ENCODE data around the gene FIGNL1. TPM values are rescaled to one million over a fixed set of nuclear protein-coding genes. Genes with fewer than 3 reads are reported as not detected.

The FIGNL1 gene
- total RNA-seq, 1 donor from 2014 or later, result 26.9 TPM

GRCh38 chr7:50471970-50472369 is 21.8 kb upstream of the FIGNL1 start:
- Mint-ChIP-seq H3K4me3 (ENCODE audit: low read depth) (no peak overlapping the region), H3K9me3 (ENCODE audit: low read depth) (no peaks in the 10 kb centered on the region), H3K27ac (no peak overlapping the region), H3K36me3 (ENCODE audit: insufficient read depth) (no peaks in the 10 kb centered on the region), H3K27me3 (peaks cover 33% of the 10 kb centered on the region), H3K4me1 (ENCODE audit: low read depth) (peaks cover 17% of the 10 kb centered on the region)
- TF ChIP-seq, protein P1, sequence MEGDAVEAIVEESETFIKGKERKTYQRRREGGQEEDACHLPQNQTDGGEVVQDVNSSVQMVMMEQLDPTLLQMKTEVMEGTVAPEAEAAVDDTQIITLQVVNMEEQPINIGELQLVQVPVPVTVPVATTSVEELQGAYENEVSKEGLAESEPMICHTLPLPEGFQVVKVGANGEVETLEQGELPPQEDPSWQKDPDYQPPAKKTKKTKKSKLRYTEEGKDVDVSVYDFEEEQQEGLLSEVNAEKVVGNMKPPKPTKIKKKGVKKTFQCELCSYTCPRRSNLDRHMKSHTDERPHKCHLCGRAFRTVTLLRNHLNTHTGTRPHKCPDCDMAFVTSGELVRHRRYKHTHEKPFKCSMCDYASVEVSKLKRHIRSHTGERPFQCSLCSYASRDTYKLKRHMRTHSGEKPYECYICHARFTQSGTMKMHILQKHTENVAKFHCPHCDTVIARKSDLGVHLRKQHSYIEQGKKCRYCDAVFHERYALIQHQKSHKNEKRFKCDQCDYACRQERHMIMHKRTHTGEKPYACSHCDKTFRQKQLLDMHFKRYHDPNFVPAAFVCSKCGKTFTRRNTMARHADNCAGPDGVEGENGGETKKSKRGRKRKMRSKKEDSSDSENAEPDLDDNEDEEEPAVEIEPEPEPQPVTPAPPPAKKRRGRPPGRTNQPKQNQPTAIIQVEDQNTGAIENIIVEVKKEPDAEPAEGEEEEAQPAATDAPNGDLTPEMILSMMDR (IDR thresholded peaks at IDR 0.05; ENCODE audit: unreplicated experiment), result no peak
- no peak for DNase-seq (ENCODE audit: low spot score, unreplicated experiment)

DNA sequence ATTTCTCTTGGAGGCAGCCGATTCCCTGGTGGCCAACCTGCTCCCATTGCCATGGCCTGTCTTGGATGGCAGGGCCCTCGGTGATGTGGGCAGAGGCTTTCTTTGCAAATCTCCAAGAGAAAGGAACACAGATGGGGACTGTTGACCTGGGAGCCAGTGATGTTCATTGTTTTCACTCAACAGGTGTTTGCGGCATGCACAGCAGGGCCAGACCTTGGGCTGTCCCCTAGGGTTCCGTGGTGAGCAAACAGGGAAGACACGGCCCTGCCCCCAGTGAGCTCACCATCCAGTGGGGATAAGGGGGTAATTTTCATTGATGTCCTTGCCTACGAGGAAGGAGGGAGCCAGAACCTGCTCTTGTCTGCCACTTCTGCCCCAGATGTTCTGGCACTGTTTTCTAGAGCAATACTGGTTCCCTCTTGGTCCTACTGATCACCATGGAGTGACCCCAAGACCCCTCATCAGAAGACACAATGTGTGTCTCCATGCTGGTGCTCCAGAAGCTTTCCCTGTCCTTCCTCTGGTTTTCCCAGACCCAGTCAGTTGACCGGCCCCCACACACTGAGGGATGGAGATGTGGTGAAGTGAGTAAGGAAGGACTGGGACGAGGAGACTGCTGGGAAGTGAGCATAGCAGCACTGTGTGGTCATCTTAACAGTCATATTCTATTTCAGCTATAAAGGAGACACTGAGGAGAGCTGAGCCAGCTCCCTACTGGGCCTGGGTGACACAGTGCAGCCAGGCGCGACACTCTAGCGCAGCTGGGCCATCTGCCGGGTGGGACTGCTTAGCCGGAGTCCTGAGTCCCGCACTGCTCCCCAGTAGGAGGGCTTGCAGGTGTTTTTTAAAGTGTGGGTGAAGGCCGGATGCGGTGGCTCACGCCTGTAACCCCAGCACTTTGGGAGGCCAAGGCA is 20.4 kb upstream of the FIGNL1 start:
- no peaks in the 10 kb centered on the region for H3K9me3 Mint-ChIP-seq (ENCODE audit: low read depth)
- H3K4me1 Mint-ChIP-seq (ENCODE audit: low read depth), result peaks cover 3% of the 10 kb centered on the region
- TF ChIP-seq, protein P1 (IDR thresholded peaks at IDR 0.05; ENCODE audit: unreplicated experiment), result no peak
- no peak for DNase-seq (ENCODE audit: low spot score, unreplicated experiment)
- no peak overlapping the region for H3K4me3 Mint-ChIP-seq (ENCODE audit: low read depth)
- no peak overlapping the region for H3K27ac Mint-ChIP-seq
- H3K27me3 Mint-ChIP-seq, result peaks cover 37% of the 10 kb centered on the region
- no peaks in the 10 kb centered on the region for H3K36me3 Mint-ChIP-seq (ENCODE audit: insufficient read depth)

DNA sequence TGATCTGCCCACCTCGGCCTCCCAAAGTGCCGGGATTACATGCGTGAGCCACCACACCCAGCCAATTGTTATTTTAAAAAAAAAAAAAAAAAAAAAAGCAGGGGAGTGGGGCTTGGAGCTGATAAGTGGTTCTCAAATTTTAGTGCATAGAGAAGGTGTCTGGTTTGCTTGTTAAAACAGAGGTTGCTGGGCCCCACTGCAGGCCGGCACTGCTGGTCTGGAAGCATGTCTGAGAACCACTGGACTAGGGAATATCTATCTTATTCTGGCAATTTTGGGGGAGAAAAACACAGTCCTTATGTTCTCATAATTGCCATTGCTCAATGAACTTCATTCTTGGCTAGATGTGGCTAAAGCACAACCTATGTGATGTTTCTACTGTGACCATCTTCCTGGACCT is 19.0 kb upstream of the FIGNL1 start:
- Mint-ChIP-seq H3K27me3 (peaks cover 34% of the 10 kb centered on the region), H3K4me3 (ENCODE audit: low read depth) (no peak overlapping the region), H3K36me3 (ENCODE audit: insufficient read depth) (no peaks in the 10 kb centered on the region), H3K9me3 (ENCODE audit: low read depth) (no peaks in the 10 kb centered on the region), H3K4me1 (ENCODE audit: low read depth) (no peaks in the 10 kb centered on the region), H3K27ac (no peak overlapping the region)
- TF ChIP-seq, protein P1 (IDR thresholded peaks at IDR 0.05; ENCODE audit: unreplicated experiment), result no peak
- no peak for DNase-seq (ENCODE audit: low spot score, unreplicated experiment)

DNA sequence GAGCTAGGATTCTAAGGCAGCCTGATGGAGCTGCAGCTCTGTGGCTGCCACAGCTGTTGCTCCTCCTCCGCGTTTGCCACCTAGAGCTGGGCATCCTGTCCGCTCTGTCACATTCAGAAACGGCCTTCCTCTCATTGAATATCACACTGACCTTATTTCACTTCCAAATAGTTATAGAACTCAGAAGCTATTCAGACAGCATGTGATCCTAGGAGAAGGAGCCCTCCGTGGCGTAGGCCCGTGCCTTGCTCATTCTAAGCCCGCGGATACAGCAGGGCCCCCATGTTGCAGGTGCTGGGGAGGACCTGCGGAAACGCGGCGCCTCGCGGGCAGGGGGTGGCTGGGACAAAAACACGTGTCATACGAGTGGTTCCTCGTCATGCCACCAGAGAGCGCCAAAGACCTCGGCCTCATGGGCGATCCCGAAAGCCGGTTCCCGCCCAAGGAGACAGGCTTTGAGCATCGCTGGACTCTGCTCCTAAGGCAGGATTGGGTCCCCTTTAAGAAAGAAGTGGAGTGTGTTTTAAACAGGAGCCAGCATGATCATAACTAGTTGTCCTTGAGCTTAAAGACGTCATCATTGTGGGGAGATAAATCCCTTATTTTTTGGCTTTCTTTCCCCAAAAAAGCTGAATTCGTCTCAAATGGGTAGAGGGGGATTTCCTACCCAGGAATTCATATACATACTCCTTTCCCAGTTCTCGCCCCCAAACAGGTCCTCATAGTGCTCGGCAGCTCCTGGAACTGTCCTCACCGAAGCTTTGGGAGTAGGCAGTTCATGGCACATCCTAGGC is 17.9 kb upstream of the FIGNL1 start:
- H3K36me3 Mint-ChIP-seq (ENCODE audit: insufficient read depth), result no peaks in the 10 kb centered on the region
- H3K4me1 Mint-ChIP-seq (ENCODE audit: low read depth), result no peaks in the 10 kb centered on the region
- H3K4me3 Mint-ChIP-seq (ENCODE audit: low read depth), result no peak overlapping the region
- peaks cover 25% of the 10 kb centered on the region for H3K27me3 Mint-ChIP-seq
- H3K9me3 Mint-ChIP-seq (ENCODE audit: low read depth), result no peaks in the 10 kb centered on the region
- no peak overlapping the region for H3K27ac Mint-ChIP-seq
- peak; percentile 63 for DNase-seq (ENCODE audit: low spot score, unreplicated experiment)
- TF ChIP-seq, protein P1 (IDR thresholded peaks at IDR 0.05; ENCODE audit: unreplicated experiment), result peak; percentile 93

GRCh38 chr7:50466815-50467585 is 16.9 kb upstream of the FIGNL1 start:
- H3K27ac Mint-ChIP-seq, result no peak overlapping the region
- H3K4me1 Mint-ChIP-seq (ENCODE audit: low read depth), result no peaks in the 10 kb centered on the region
- no peak for DNase-seq (ENCODE audit: low spot score, unreplicated experiment)
- H3K27me3 Mint-ChIP-seq, result peaks cover 17% of the 10 kb centered on the region
- no peaks in the 10 kb centered on the region for H3K9me3 Mint-ChIP-seq (ENCODE audit: low read depth)
- H3K36me3 Mint-ChIP-seq (ENCODE audit: insufficient read depth), result peaks cover 2% of the 10 kb centered on the region
- H3K4me3 Mint-ChIP-seq (ENCODE audit: low read depth), result no peak overlapping the region
- TF ChIP-seq, protein P1 (IDR thresholded peaks at IDR 0.05; ENCODE audit: unreplicated experiment), result no peak
